Activated T-cell treated with anti-CD3 and anti-CD28 coated beads, Interleukin-2, amount 50 U/mL, for 4 hours (primary cell): ENCODE measurements around the gene GUSB. TPM values are rescaled to one million over a fixed set of nuclear protein-coding genes. Genes with fewer than 3 reads are reported as not detected.
"Not testable (repeated sequence)": the region's sequence is repeated elsewhere in the genome, so short reads cannot be mapped to it uniquely, and the experiment has no call there.

ENCODE experiments used
- ATAC-seq, 2 donors: fragments of 200-7000 bp; cut with Tn5 transposase; one replicate each; pipeline ENCODE4 v1.10.0; 2021
- DNase-seq: peaks from one replicate; pipeline ENCODE4 v3.0.0-alpha.2; 2020
- H3K27me3 Mint-ChIP-seq: one replicate; pipeline ENCODE4 v1.8.0; 2021; ENCODE audit warnings: low read depth, mixed read lengths
- H3K36me3 Mint-ChIP-seq: one replicate; pipeline ENCODE4 v1.8.0; 2022; ENCODE audit warnings: mixed read lengths; ENCODE audit not compliant: insufficient read depth
- H3K4me1 Mint-ChIP-seq: one replicate; pipeline ENCODE4 v1.8.0; 2021; ENCODE audit warnings: low read depth, mixed read lengths
- H3K4me3 Mint-ChIP-seq: one replicate; pipeline ENCODE4 v1.8.0; 2021; ENCODE audit warnings: mild to moderate bottlenecking, moderate library complexity, mixed read lengths
- H3K9me3 Mint-ChIP-seq: one replicate; pipeline ENCODE4 v1.8.0; 2021; ENCODE audit warnings: mixed read lengths
- total RNA-seq, 3 donors: library from RNA; stranded (reverse); gene quantifications; one replicate each; pipeline ENCODE4 v1.2.1, GENCODE V29; 2021

Gene GUSB
- total RNA-seq, 3 donors from 2014 or later = 40.3 to 46.7 (median 41.5) TPM

DNA sequence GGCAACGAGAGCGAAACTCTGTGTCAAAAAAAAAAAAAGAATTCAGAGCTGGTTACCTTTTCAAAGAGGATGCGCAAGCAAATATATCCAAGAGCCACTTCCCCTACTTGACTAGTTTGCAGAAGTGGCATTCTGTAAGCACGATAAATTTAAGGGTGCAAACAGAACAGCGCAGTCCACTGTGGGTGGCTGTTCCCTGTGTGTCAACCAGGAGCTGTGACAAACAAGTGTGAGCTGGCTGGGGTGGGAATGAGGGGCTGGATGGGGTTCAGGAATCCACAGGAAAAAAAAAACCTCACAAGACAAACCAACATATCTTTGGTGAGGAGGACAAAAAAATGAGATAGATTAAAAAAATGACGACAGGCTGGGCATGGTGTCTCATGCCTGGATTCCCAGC is 15.9 kb downstream of the GUSB start:
- ATAC-seq (no peak), DNase-seq (no peak)
- no peaks in the 10 kb centered on the region for H3K9me3 Mint-ChIP-seq
- peaks cover 37% of the 10 kb centered on the region for H3K36me3 Mint-ChIP-seq
- H3K4me3 Mint-ChIP-seq = no peak overlapping the region
- H3K27me3 Mint-ChIP-seq = no peaks in the 10 kb centered on the region
- no peaks in the 10 kb centered on the region for H3K4me1 Mint-ChIP-seq

DNA sequence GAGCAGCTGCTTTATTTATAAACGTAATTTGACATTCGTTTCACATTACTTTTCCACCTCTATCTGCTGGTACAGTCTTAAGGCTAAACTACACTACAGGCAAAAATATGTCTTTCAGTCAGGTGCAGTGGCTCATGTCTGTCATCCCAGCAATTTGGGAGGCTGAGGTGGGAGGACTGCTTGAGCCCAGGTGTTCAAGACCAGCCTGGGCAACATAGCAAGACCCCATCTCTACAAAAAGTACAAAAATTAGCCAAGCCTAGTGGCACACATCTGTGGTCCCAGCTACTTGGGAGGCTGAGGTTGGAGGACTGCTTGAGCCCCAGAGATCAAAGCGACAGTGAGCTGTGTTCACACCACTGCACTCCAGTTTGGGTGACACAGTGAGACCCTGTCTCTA is 17.3 kb downstream of the GUSB start:
- not testable (repeated sequence) for H3K9me3 Mint-ChIP-seq, ATAC-seq, H3K27me3 Mint-ChIP-seq, H3K4me3 Mint-ChIP-seq, H3K4me1 Mint-ChIP-seq, DNase-seq
- H3K36me3 Mint-ChIP-seq = peaks cover 37% of the 10 kb centered on the region

DNA sequence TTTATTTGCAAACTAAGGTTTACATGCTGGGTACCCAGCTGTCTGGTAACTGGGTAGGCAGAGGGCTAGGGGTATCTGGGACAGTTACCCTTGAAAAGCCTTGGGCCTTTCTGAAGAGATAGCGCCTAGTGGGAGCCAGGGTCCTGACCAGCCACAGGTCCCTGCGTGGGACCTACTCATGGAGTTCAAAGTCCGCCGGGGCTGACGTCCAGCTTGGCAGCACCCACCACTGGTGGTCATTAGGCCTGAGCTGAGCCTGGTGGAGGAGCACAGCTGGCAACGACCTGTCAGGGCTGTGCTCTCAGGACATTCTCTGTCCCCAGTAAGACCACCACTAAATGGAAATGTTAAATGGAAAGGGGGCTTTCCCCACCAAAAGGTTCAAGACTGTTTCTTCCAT is 20.0 kb downstream of the GUSB start:
- DNase-seq (no peak), ATAC-seq (no peak)
- H3K36me3 Mint-ChIP-seq = peaks cover 33% of the 10 kb centered on the region
- H3K9me3 Mint-ChIP-seq = no peaks in the 10 kb centered on the region
- H3K27me3 Mint-ChIP-seq = no peaks in the 10 kb centered on the region
- no peaks in the 10 kb centered on the region for H3K4me1 Mint-ChIP-seq
- no peak overlapping the region for H3K4me3 Mint-ChIP-seq

DNA sequence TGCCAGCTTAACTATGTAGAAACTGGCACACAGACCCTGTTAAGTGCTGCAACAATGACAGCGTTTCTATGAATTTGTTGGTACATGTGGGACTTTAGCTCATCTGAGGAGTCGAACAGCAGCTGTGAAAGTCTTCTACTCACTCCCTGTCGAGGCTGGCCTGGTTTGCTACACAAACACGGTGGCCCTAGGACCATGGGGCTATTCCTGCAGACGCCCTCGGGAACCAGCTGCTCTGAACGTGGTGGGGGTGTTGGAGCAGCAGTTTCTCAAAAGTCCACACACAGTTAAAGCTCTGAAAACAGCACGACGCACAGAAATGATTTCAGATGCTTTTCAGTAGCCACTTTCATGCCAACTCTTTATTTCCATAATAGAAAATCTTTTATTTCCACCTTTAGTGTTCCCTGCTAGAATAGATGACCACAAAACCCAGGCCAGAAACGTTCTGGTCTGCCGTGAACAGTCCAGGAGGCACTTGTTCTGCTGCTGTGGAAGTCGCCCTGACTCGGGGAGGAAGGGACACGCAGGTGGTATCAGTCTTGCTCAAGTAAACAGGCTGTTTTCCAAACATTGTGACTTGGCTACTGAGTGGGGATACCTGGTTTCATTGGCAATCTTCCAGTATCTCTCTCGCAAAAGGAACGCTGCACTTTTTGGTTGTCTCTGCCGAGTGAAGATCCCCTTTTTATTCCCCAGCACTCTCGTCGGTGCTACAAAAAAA is 21.5 kb downstream of the GUSB start:
- H3K9me3 Mint-ChIP-seq = no peaks in the 10 kb centered on the region
- no peaks in the 10 kb centered on the region for H3K27me3 Mint-ChIP-seq
- ATAC-seq (no peak), DNase-seq (no peak)
- no peak overlapping the region for H3K4me3 Mint-ChIP-seq
- H3K4me1 Mint-ChIP-seq = no peaks in the 10 kb centered on the region
- H3K36me3 Mint-ChIP-seq = peaks cover 30% of the 10 kb centered on the region

GRCh38 chr7:65955718-65956117 is 26.3 kb downstream of the GUSB start:
- Mint-ChIP-seq H3K36me3 (peaks cover 25% of the 10 kb centered on the region), H3K9me3 (no peaks in the 10 kb centered on the region), H3K4me1 (no peaks in the 10 kb centered on the region), H3K27me3 (no peaks in the 10 kb centered on the region), H3K4me3 (no peak overlapping the region)
- DNase-seq = no peak
- no peak for ATAC-seq

DNA sequence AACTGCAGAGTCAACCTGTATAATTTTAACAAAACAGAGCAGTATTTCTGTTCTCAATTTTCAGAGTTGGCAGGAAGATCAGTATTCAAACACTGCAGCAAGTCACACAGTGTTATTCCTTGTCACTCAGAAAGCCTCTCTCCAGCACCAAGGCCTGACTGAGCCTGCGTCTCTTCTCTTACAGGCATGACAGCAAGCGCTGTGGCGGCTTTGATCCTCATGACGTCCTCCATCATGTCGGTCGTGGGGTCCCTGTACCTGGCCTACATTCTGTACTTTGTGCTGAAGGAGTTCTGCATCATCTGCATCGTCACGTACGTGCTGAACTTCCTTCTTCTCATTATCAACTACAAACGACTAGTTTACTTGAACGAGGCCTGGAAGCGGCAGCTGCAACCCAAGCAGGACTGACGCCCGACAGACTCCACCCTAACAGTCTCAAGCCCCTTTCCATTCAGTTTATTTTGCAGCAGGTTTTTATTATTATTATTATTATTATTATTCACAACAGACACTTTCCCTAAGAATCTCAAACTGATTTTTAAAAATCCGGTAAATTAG is 28.0 kb downstream of the GUSB start:
- Mint-ChIP-seq H3K9me3 (no peaks in the 10 kb centered on the region), H3K27me3 (no peaks in the 10 kb centered on the region), H3K4me3 (no peak overlapping the region), H3K4me1 (no peaks in the 10 kb centered on the region), H3K36me3 (peaks cover 15% of the 10 kb centered on the region)
- no peak for ATAC-seq
- DNase-seq = no peak

DNA sequence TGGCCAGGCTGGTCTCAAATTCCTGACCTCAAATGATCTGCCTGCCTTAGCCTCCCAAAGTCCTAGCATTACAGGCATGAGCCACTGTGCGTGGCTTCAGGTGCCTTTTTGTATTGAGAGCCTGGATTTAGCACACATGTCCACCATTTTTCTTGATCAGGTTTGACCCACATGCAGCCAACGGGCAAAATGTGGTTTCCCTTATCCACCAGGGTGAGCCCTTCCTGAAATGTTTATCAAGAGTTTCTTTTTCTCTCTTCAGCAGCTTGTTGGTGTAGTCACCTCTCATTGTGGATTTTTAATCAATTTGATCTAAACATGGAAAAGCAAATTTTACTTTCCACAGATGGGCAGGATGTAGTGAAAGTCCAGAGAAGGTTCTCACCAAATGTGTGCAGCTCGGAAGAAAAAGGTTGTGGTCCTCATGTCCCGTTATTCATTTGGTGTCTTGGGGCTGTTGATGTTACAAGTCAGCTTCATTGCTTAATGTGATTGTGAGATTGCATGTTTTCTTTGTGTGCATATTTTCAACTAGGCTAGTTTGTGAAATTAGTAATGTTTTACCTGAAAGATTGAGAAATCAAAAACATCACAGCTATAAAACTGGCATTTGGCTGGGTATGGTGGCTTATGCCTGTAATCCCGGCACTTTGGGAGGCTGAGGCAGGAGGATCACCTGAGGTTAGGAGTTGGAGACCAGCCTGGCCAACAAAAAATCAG is 28.9 kb downstream of the GUSB start:
- ATAC-seq (no peak), DNase-seq (no peak)
- Mint-ChIP-seq H3K36me3 (peaks cover 15% of the 10 kb centered on the region), H3K27me3 (no peaks in the 10 kb centered on the region), H3K4me1 (no peaks in the 10 kb centered on the region), H3K9me3 (no peaks in the 10 kb centered on the region), H3K4me3 (no peak overlapping the region)

- Mint-ChIP-seq H3K36me3 (peaks cover 13% of the 10 kb centered on the region), H3K4me1 (peaks cover 2% of the 10 kb centered on the region), H3K4me3 (no peak overlapping the region), H3K9me3 (no peaks in the 10 kb centered on the region), H3K27me3 (no peaks in the 10 kb centered on the region)
- ATAC-seq (no peak), DNase-seq (no peak)
Measured at GRCh38 chr7:65951837-65952578, 30.0 kb downstream of the GUSB start.

- H3K27me3 Mint-ChIP-seq = no peaks in the 10 kb centered on the region
- peaks cover 3% of the 10 kb centered on the region for H3K4me1 Mint-ChIP-seq
- H3K36me3 Mint-ChIP-seq = no peaks in the 10 kb centered on the region
- no peaks in the 10 kb centered on the region for H3K9me3 Mint-ChIP-seq
- DNase-seq = no peak
- H3K4me3 Mint-ChIP-seq = no peak overlapping the region
- ATAC-seq = no peak
Measured at GRCh38 chr7:65946904-65947303, 35.1 kb downstream of the GUSB start.

GRCh38 chr7:65945787-65946186 is 36.2 kb downstream of the GUSB start:
- not testable (repeated sequence) for H3K4me3 Mint-ChIP-seq, H3K36me3 Mint-ChIP-seq, H3K9me3 Mint-ChIP-seq, H3K27me3 Mint-ChIP-seq, H3K4me1 Mint-ChIP-seq, DNase-seq, ATAC-seq

DNA sequence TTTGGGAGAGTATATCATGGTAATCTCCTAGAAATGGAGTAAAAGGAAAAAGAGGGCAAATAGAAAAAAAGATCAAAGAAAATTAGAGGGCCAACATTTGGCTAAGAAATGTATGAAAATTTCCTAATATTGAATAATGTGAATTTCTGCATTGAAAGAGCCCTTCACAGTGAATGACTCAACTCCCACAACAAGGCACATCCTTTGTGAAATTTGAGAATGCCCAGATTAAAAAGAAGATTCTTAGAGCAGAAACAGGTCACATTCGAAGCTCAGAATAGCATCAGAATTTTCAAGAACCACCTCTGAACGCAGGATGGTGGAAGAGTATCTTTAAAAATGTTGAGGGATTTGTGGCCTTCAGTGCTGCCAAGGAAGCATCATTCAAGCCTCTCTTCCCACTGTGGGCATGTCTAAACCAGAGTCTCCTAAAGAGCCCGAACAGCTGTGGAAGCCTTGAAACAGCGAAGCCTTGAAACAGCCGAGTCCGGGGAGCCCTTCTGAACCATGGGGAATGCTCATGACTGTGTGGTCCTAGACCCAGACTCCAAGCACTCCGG is 43.6 kb downstream of the GUSB start:
- DNase-seq (no peak), ATAC-seq (no peak)
- no peaks in the 10 kb centered on the region for H3K27me3 Mint-ChIP-seq
- peaks cover 31% of the 10 kb centered on the region for H3K36me3 Mint-ChIP-seq
- H3K9me3 Mint-ChIP-seq = peaks cover 11% of the 10 kb centered on the region
- H3K4me3 Mint-ChIP-seq = no peak overlapping the region
- H3K4me1 Mint-ChIP-seq = no peaks in the 10 kb centered on the region

- H3K4me1 Mint-ChIP-seq = peaks cover 3% of the 10 kb centered on the region
- H3K36me3 Mint-ChIP-seq = peaks cover 31% of the 10 kb centered on the region
- H3K27me3 Mint-ChIP-seq = no peaks in the 10 kb centered on the region
- H3K9me3 Mint-ChIP-seq = peaks cover 11% of the 10 kb centered on the region
- no peak for ATAC-seq
- H3K4me3 Mint-ChIP-seq = no peak overlapping the region
- DNase-seq = no peak
Measured at GRCh38 chr7:65937296-65937695, 44.7 kb downstream of the GUSB start.

- Mint-ChIP-seq H3K36me3 (peaks cover 11% of the 10 kb centered on the region), H3K27me3 (no peaks in the 10 kb centered on the region), H3K4me3 (no peak overlapping the region), H3K9me3 (peaks cover 11% of the 10 kb centered on the region), H3K4me1 (peaks cover 11% of the 10 kb centered on the region)
- DNase-seq (no peak), ATAC-seq (no peak)
Measured at GRCh38 chr7:65931685-65932084, 50.3 kb downstream of the GUSB start.
